ENCODE measurements around the gene NRTN.
"Not testable (repeated sequence)": the region's sequence is repeated elsewhere in the genome, so short reads cannot be mapped to it uniquely, and the experiment has no call there.

NRTN gene

GRCh38 chr19:5864725-5865486, 60.0 kb downstream of the NRTN start:
- DNase-seq (ENCODE audit: extremely low spot score): no peak
- CTCF ChIA-PET: no interaction called here
- POLR2A ChIA-PET: no interaction called here
- no peak for TF ChIP-seq CTCF (IDR thresholded peaks at IDR 0.05; ENCODE audit: control extremely low read depth, extremely low read depth, low read depth, missing control alignments)

GRCh38 chr19:5865772-5866171, 60.9 kb downstream of the NRTN start:
- CTCF ChIA-PET: no interaction called here
- no peak for TF ChIP-seq CTCF (IDR thresholded peaks at IDR 0.05; ENCODE audit: control extremely low read depth, extremely low read depth, low read depth, missing control alignments)
- DNase-seq (ENCODE audit: extremely low spot score): no peak
- POLR2A ChIA-PET: no interaction called here

- ChIA-PET CTCF (no interaction called here), POLR2A (no interaction called here)
- no peak for TF ChIP-seq CTCF (IDR thresholded peaks at IDR 0.05; ENCODE audit: control extremely low read depth, extremely low read depth, low read depth, missing control alignments)
- no peak for DNase-seq (ENCODE audit: extremely low spot score)
Measured at GRCh38 chr19:5867201-5868136, 62.6 kb downstream of the NRTN start.

GRCh38 chr19:5870986-5871394, 66.1 kb downstream of the NRTN start:
- ChIA-PET CTCF (no interaction called here), POLR2A (interaction anchor here (0.6 kb wide), 1 partner anchor 669 kb away, joined by 7 read pairs; no protein-coding TSS in a partner anchor)
- DNase-seq (ENCODE audit: extremely low spot score): no peak
- TF ChIP-seq CTCF (IDR thresholded peaks at IDR 0.05; ENCODE audit: control extremely low read depth, extremely low read depth, low read depth, missing control alignments): no peak

- DNase-seq (ENCODE audit: extremely low spot score): no peak
- ChIA-PET CTCF (no interaction called here), POLR2A (no interaction called here)
- TF ChIP-seq CTCF (IDR thresholded peaks at IDR 0.05; ENCODE audit: control extremely low read depth, extremely low read depth, low read depth, missing control alignments): no peak
Measured at GRCh38 chr19:5873617-5874199, 68.8 kb downstream of the NRTN start.

GRCh38 chr19:5874496-5874895, 69.6 kb downstream of the NRTN start:
- POLR2A ChIA-PET; DNase-seq (ENCODE audit: extremely low spot score): not testable (repeated sequence)
- CTCF ChIA-PET: interaction anchor here (0.6 kb wide), 1 partner anchor 1145 kb away, joined by 3 read pairs; no protein-coding TSS in a partner anchor

Measured in GM10248 (cell line).